ENCODE measurements around the gene TCP1. TPM values are rescaled to one million over a fixed set of nuclear protein-coding genes. Genes with fewer than 3 reads are reported as not detected.

The TCP1 gene
- total and polyA plus RNA-seq, 2 of the 8 experiments (the other 6 are each of a cell fraction or from before 2014, with no cell fraction given) = 117 to 348 TPM

GRCh38 chr6:159807150-159807858, 17.9 kb upstream of the TCP1 start (continued):
- TF ChIP-seq SP2 (IDR thresholded peaks at IDR 0.05; ENCODE audit: low read length) (no peak), MAFK (IDR thresholded peaks at IDR 0.05; ENCODE audit: low read depth, low read length) (no peak), GABPA (IDR thresholded peaks at IDR 0.05; ENCODE audit: borderline replicate concordance, insufficient read depth, low read length) (no peak), CBX5 (IDR thresholded peaks at IDR 0.05; ENCODE audit: low read depth, low read length) (no peak)
